Astrocyte of the spinal cord (primary cell): ENCODE data around the gene TMEM30B.
"Not testable (repeated sequence)": the region's sequence is repeated elsewhere in the genome, so short reads cannot be mapped to it uniquely, and the experiment has no call there.

Source experiments
- DNase-seq: peaks from one replicate; pipeline ENCODE4 v3.0.0; 2011; ENCODE audit warnings: low read depth, low spot score
- H3K4me3 ChIP-seq: 2 replicates; pipeline ENCODE4 v1.5.1; 2011; ENCODE audit warnings: low read depth, mild to moderate bottlenecking, low read length, moderate library complexity
- CTCF ChIP-seq: IDR thresholded peaks from 2 replicates; pipeline ENCODE4 v1.5.1; 2012; ENCODE audit warnings: low read depth, mild to moderate bottlenecking, low read length, inconsistent platforms
- in situ Hi-C: cut with HindIII; loops from 2 replicates; pipeline ENCODE4 v1.10.0; 2017; ENCODE audit warnings: low sequenced_read_pairs

TMEM30B gene

GRCh38 chr14:61319706-61320105 is 38.6 kb upstream of the TMEM30B start:
- H3K4me3 ChIP-seq: no peak overlapping the region
- DNase-seq: no peak
- TF ChIP-seq CTCF: no peak
- in situ Hi-C loops: no loop called here

- H3K4me3 ChIP-seq: no peak overlapping the region
- TF ChIP-seq CTCF: no peak
- in situ Hi-C loops: no loop called here
- DNase-seq: no peak
Observed at GRCh38 chr14:61319086-61319485, 37.9 kb upstream of the TMEM30B start.

GRCh38 chr14:61315313-61315712 is 34.2 kb upstream of the TMEM30B start:
- no peak overlapping the region for H3K4me3 ChIP-seq
- no peak for DNase-seq
- no peak for TF ChIP-seq CTCF
- in situ Hi-C loops: no loop called here

- in situ Hi-C loops: not testable (repeated sequence)
Observed at GRCh38 chr14:61308701-61309100, 27.6 kb upstream of the TMEM30B start.

GRCh38 chr14:61308198-61308597 is 27.1 kb upstream of the TMEM30B start:
- no peak overlapping the region for H3K4me3 ChIP-seq
- no peak for TF ChIP-seq CTCF
- in situ Hi-C loops: no loop called here
- DNase-seq: no peak

More at GRCh38 chr14:61308701-61309100, 27.6 kb upstream of the TMEM30B start:
- not testable (repeated sequence) for H3K4me3 ChIP-seq, DNase-seq

- no peak for DNase-seq
Observed at GRCh38 chr14:61304688-61305087, 23.6 kb upstream of the TMEM30B start.

GRCh38 chr14:61300754-61301153 is 19.6 kb upstream of the TMEM30B start:
- in situ Hi-C loops: no loop called here
- TF ChIP-seq CTCF: no peak
- DNase-seq: no peak
- H3K4me3 ChIP-seq: no peak overlapping the region

More at GRCh38 chr14:61304688-61305087, 23.6 kb upstream of the TMEM30B start:
- TF ChIP-seq CTCF: no peak
- H3K4me3 ChIP-seq: no peak overlapping the region
- in situ Hi-C loops: no loop called here
